ENCODE results near the gene GJB2. TPM values are rescaled to one million over a fixed set of nuclear protein-coding genes. Genes with fewer than 3 reads are reported as not detected.

Gene GJB2
- total and polyA plus RNA-seq, 2 of the 8 experiments (the other 6 are each of a cell fraction or from before 2014, with no cell fraction given) = 0.20 to 0.21 TPM

DNA sequence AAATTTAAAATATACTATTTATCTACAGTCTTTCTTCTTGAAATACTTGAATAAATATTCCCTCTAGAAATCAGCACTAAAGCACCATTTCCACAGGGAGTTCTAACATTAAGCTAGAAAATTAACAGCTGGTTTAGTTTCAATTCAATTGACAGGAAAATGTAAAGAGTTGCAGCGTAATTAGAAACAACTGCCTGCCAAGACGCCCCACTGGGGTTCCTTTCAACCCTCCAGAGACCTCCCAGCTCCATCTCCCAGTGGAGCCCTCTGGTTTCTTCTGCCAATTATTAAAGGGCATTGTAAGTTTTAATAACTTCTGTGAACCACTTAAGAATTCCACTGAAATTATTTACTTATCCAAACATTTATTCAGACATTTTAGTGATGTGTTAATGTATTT, 36.0 kb downstream of the GJB2 start:
- Histone ChIP-seq H3K9ac (replicated peaks in 1 of 4; ENCODE audit: extremely low read depth in 1 of 4, low read depth in 3 of 4, low read length in 3 of 4) (no peak overlapping the region), H3K27me3 (replicated peaks in 1 of 4; ENCODE audit: control insufficient read depth in 3 of 4, extremely low read depth in 1 of 4, insufficient read depth in 3 of 4, low read length in 3 of 4) (peaks cover 19 to 35% (median 29%) of the 10 kb centered on the region in 4 experiments), H3K56ac (replicated peaks; ENCODE audit: insufficient read length, low read depth, low read length) (no peak overlapping the region), H3K79me2 (ENCODE audit: control insufficient read depth in 1 of 2, insufficient read depth in 2 of 2, low read length in 2 of 2) (no peaks in the 10 kb centered on the region), H4K8ac (ENCODE audit: extremely low read depth, insufficient read depth, low read length) (no peak overlapping the region), H3K36me3 (ENCODE audit: control insufficient read depth in 2 of 4, insufficient read depth in 4 of 4, low read length in 3 of 4) (peaks cover 0 to 7% (median 0%) of the 10 kb centered on the region in 4 experiments; a peak in 1 of 8 replicates), H4K91ac (replicated peaks; ENCODE audit: insufficient read length, low read length) (no peak overlapping the region), H2BK120ac (replicated peaks; ENCODE audit: low read depth, low read length) (no peak overlapping the region), H3K4me1 (replicated peaks in 1 of 4; ENCODE audit: control insufficient read depth in 3 of 4, insufficient read depth in 4 of 4, low read length in 3 of 4) (no peaks in the 10 kb centered on the region), H3K23me2 (ENCODE audit: low read depth, low read length) (peaks cover 2% of the 10 kb centered on the region; the same call in 1 of the 2 replicates), H3K79me1 (ENCODE audit: low read depth, low read length) (no peaks in the 10 kb centered on the region), H3K23ac (ENCODE audit: insufficient read length) (no peak overlapping the region), H3K27ac (ENCODE audit: low read depth, low read length) (no peak overlapping the region), H3K4me2 (ENCODE audit: insufficient read depth in 1 of 2, low read depth in 2 of 2, low read length in 2 of 2) (no peak overlapping the region), H4K20me1 (replicated peaks in 1 of 2; ENCODE audit: control insufficient read depth in 1 of 2, insufficient read depth in 2 of 2, low read length in 2 of 2) (peaks cover 2 to 3% of the 10 kb centered on the region in 2 experiments), H3K4me3 (ENCODE audit: extremely low read depth in 1 of 4, insufficient read depth in 2 of 4, low read depth in 3 of 4, low read length in 4 of 4) (no peak overlapping the region), H2BK15ac (ENCODE audit: low read length) (no peak overlapping the region), H3K14ac (ENCODE audit: insufficient read length) (no peak overlapping the region), H2BK12ac (ENCODE audit: low read depth, low read length) (no peak overlapping the region), H2AK5ac (ENCODE audit: low read depth, low read length) (no peak overlapping the region), H2BK5ac (ENCODE audit: low read depth, low read length) (no peak overlapping the region), H2BK20ac (ENCODE audit: low read length) (no peak overlapping the region), H3K9me3 (ENCODE audit: insufficient read depth in 2 of 2, low read depth in 1 of 2, low read length in 1 of 2) (no peaks in the 10 kb centered on the region), H2AFZ (ENCODE audit: low read length) (no peak overlapping the region), H3K4ac (replicated peaks; ENCODE audit: insufficient read length, low read depth, low read length) (no peak overlapping the region), H4K5ac (ENCODE audit: insufficient read length, low read depth, low read length) (no peak overlapping the region), H3K18ac (ENCODE audit: extremely low read depth, low read length) (no peak overlapping the region)
- no peak for FAIRE-seq
- CTCF ChIA-PET (ENCODE audit: partially characterized antibody) = interaction anchor here (0.7 to 1.2 kb wide), 3 partner anchors 14 to 327 kb away, joined by 3 read pairs; no protein-coding TSS in a partner anchor
- no peak for DNase-seq (ENCODE audit: low read depth in 1 of 2, low spot score in 2 of 2)
- POLR2A ChIA-PET (ENCODE audit: partially characterized antibody) = no interaction called here
- 31% methylated on average over 2 of the region's 2 CpGs; no CpG with 5 or more reads in 1 of the 2 experiments for WGBS, 2 experiments (ENCODE audit: extremely low coverage in 1 of 2, insufficient coverage in 1 of 2, insufficient read length in 1 of 2, insufficient replicate concordance in 2 of 2, low coverage in 1 of 2, low lambda C conversion rate in 2 of 2, missing lambda C conversion rate in 1 of 2)
- TF ChIP-seq, protein P1, sequence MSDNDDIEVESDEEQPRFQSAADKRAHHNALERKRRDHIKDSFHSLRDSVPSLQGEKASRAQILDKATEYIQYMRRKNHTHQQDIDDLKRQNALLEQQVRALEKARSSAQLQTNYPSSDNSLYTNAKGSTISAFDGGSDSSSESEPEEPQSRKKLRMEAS (IDR thresholded peaks at IDR 0.05) = no peak
- TF ChIP-seq SIRT6 (IDR thresholded peaks at IDR 0.05; ENCODE audit: low read length) = no peak
- TF ChIP-seq JUN (IDR thresholded peaks at IDR 0.05; ENCODE audit: low read depth, low read length) = no peak
- TF ChIP-seq KDM5A (IDR thresholded peaks at IDR 0.05; ENCODE audit: low read length) = no peak
- TF ChIP-seq POU5F1 (IDR thresholded peaks at IDR 0.05; ENCODE audit: low read depth, low read length) = no peak
- TF ChIP-seq, protein P2, sequence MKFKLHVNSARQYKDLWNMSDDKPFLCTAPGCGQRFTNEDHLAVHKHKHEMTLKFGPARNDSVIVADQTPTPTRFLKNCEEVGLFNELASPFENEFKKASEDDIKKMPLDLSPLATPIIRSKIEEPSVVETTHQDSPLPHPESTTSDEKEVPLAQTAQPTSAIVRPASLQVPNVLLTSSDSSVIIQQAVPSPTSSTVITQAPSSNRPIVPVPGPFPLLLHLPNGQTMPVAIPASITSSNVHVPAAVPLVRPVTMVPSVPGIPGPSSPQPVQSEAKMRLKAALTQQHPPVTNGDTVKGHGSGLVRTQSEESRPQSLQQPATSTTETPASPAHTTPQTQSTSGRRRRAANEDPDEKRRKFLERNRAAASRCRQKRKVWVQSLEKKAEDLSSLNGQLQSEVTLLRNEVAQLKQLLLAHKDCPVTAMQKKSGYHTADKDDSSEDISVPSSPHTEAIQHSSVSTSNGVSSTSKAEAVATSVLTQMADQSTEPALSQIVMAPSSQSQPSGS (IDR thresholded peaks at IDR 0.05; ENCODE audit: low read length) = no peak
- no peak for TF ChIP-seq TBP (IDR thresholded peaks at IDR 0.05; ENCODE audit: low read depth, low read length)
- TF ChIP-seq RBBP5 (IDR thresholded peaks at IDR 0.05; ENCODE audit: borderline replicate concordance, low read depth, low read length) = no peak
- TF ChIP-seq TCF12 (IDR thresholded peaks at IDR 0.05; ENCODE audit: low read depth, low read length) = no peak
- TF ChIP-seq BACH1 (IDR thresholded peaks at IDR 0.05; ENCODE audit: low read length) = no peak
